Neural progenitor cell (in vitro differentiated cells): ENCODE data around the gene CES3. TPM values are rescaled to one million over a fixed set of nuclear protein-coding genes. Genes with fewer than 3 reads are reported as not detected.
A peak's percentile ranks its signal among the peaks of the same experiment; 100 is the strongest.

ENCODE experiments used
- DNase-seq: peaks from one replicate; pipeline ENCODE4 v3.0.0-alpha.2; 2016; ENCODE audit warnings: low spot score
- H2AFZ ChIP-seq: fragments of 200-600 bp; sonication (generic); replicated peaks from 2 replicates; pipeline ENCODE4 v1.6.1; 2016; ENCODE audit warnings: antibody characterized with exemption
- H3F3A ChIP-seq: fragments of 200-600 bp; sonication (generic); 2 replicates; pipeline ENCODE4 v1.6.1; 2016; ENCODE audit warnings: antibody characterized with exemption, low read depth
- H3K27ac ChIP-seq: fragments of 200-600 bp; sonication (generic); 2 replicates; pipeline ENCODE4 v1.5.1; 2016; ENCODE audit warnings: mild to moderate bottlenecking
- H3K27me3 ChIP-seq: fragments of 200-600 bp; sonication (generic); 2 replicates; pipeline ENCODE4 v1.6.1; 2016; ENCODE audit warnings: mild to moderate bottlenecking, moderate library complexity
- H3K36me3 ChIP-seq: fragments of 200-600 bp; sonication (generic); 2 replicates; pipeline ENCODE4 v1.5.1; 2016
- H3K4me1 ChIP-seq: fragments of 200-600 bp; sonication (generic); 2 replicates; pipeline ENCODE4 v1.6.1; 2016; ENCODE audit warnings: mixed run types
- H3K4me2 ChIP-seq: fragments of 200-600 bp; sonication (generic); 2 replicates; pipeline ENCODE4 v1.6.1; 2016
- H3K4me3 ChIP-seq: fragments of 200-600 bp; sonication (generic); 2 replicates; pipeline ENCODE4 v1.5.1; 2016
- H3K79me2 ChIP-seq: fragments of 200-600 bp; sonication (generic); 2 replicates; pipeline ENCODE4 v1.6.1; 2016; ENCODE audit warnings: low read depth
- H3K9ac ChIP-seq: fragments of 200-600 bp; sonication (generic); 2 replicates; pipeline ENCODE4 v1.6.1; 2016
- H3K9me3 ChIP-seq: fragments of 200-600 bp; sonication (generic); 2 replicates; pipeline ENCODE4 v1.5.1; 2016; ENCODE audit warnings: low read depth
- H4K20me1 ChIP-seq: fragments of 200-600 bp; sonication (generic); 2 replicates; pipeline ENCODE4 v1.6.1; 2016; ENCODE audit warnings: low read depth
- H3K27ac Mint-ChIP-seq: 3 replicates; pipeline ENCODE4 v1.8.0; 2021; ENCODE audit warnings: mixed read lengths
- H3K27me3 Mint-ChIP-seq: 2 replicates; pipeline ENCODE4 v1.8.0; 2022; ENCODE audit warnings: low read depth, mild to moderate bottlenecking, inconsistent platforms, moderate library complexity, mixed read lengths; ENCODE audit not compliant: insufficient read depth
- H3K36me3 Mint-ChIP-seq: 3 replicates; pipeline ENCODE4 v1.8.0; 2021; ENCODE audit warnings: mixed read lengths
- H3K4me1 Mint-ChIP-seq: 3 replicates; pipeline ENCODE4 v1.8.0; 2021; ENCODE audit warnings: mixed read lengths
- H3K4me3 Mint-ChIP-seq: 3 replicates; pipeline ENCODE4 v1.8.0; 2021; ENCODE audit warnings: mild to moderate bottlenecking, moderate library complexity, mixed read lengths
- H3K9me3 Mint-ChIP-seq: 3 replicates; pipeline ENCODE4 v1.8.0; 2020; ENCODE audit warnings: mixed read lengths
- EZH2 ChIP-seq: fragments of 200-600 bp; sonication (generic); IDR thresholded peaks from 2 replicates; pipeline ENCODE4 v1.6.1; 2017; ENCODE audit warnings: antibody characterized with exemption, mild to moderate bottlenecking, moderate library complexity
- EZH2phosphoT487 ChIP-seq: fragments of 200-600 bp; sonication (generic); IDR thresholded peaks from 2 replicates; pipeline ENCODE4 v1.6.1; 2017; ENCODE audit warnings: antibody characterized with exemption
- total RNA-seq: library from RNA; depleted of rRNA; stranded (reverse); fragments of >200 nt; gene quantifications from 2 replicates; pipeline ENCODE4 v1.2.3, GENCODE V29; 2015; ENCODE audit warnings: low replicate concordance
- TF ChIP-seq, protein P1 (sequence below): fragments of 200-600 bp; sonication (generic); IDR thresholded peaks from 2 replicates; pipeline ENCODE4 v1.5.1; 2017; ENCODE audit warnings: antibody characterized with exemption, mild to moderate bottlenecking

The CES3 gene
- total RNA-seq, 1 donor from 2014 or later: 5.7 TPM

- Histone ChIP-seq H3K4me3 (no peak overlapping the region), H3K4me1 (no peaks in the 10 kb centered on the region), H3K27ac (no peak overlapping the region), H3K9ac (no peak overlapping the region), H3K4me2 (no peak overlapping the region), H3K36me3 (no peaks in the 10 kb centered on the region), H3F3A (no peaks in the 10 kb centered on the region), H3K79me2 (no peaks in the 10 kb centered on the region), H3K9me3 (no peaks in the 10 kb centered on the region), H4K20me1 (no peaks in the 10 kb centered on the region), H2AFZ (no peak overlapping the region), H3K27me3 (no peaks in the 10 kb centered on the region)
- no peaks in the 10 kb centered on the region for H3K9me3 Mint-ChIP-seq
- H3K27me3 Mint-ChIP-seq: peaks cover 6% of the 10 kb centered on the region
- peak overlapping the region; percentile 81 for H3K27ac Mint-ChIP-seq
- TF ChIP-seq, protein P1, sequence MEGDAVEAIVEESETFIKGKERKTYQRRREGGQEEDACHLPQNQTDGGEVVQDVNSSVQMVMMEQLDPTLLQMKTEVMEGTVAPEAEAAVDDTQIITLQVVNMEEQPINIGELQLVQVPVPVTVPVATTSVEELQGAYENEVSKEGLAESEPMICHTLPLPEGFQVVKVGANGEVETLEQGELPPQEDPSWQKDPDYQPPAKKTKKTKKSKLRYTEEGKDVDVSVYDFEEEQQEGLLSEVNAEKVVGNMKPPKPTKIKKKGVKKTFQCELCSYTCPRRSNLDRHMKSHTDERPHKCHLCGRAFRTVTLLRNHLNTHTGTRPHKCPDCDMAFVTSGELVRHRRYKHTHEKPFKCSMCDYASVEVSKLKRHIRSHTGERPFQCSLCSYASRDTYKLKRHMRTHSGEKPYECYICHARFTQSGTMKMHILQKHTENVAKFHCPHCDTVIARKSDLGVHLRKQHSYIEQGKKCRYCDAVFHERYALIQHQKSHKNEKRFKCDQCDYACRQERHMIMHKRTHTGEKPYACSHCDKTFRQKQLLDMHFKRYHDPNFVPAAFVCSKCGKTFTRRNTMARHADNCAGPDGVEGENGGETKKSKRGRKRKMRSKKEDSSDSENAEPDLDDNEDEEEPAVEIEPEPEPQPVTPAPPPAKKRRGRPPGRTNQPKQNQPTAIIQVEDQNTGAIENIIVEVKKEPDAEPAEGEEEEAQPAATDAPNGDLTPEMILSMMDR: no peak
- TF ChIP-seq EZH2phosphoT487 (no peak), EZH2 (no peak)
- H3K4me3 Mint-ChIP-seq: no peak overlapping the region
- no peaks in the 10 kb centered on the region for H3K36me3 Mint-ChIP-seq
- peaks cover 23% of the 10 kb centered on the region for H3K4me1 Mint-ChIP-seq
- DNase-seq: no peak
Observed at GRCh38 chr16:66975302-66975893, 14.3 kb downstream of the CES3 start.

DNA sequence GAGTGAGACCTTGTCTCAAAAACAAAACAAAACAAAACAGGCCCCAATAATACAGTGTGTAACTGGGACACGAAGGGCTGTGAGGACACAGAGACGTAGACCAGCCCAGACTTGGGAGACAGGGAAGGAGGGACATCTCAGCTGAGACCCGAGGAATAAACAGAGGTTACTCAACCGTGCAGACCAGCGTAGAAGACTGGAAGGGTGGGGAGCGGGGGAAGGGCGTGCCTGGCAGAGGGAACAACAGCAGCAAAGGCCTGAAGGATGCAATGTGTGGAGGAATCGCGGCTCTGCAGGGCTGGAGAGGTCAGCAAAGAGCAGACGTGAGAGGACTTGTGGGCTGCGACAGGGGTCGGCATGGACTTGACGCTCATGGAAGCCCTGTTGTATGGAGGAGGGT, 15.7 kb downstream of the CES3 start:
- peak; percentile 13 for DNase-seq

DNA sequence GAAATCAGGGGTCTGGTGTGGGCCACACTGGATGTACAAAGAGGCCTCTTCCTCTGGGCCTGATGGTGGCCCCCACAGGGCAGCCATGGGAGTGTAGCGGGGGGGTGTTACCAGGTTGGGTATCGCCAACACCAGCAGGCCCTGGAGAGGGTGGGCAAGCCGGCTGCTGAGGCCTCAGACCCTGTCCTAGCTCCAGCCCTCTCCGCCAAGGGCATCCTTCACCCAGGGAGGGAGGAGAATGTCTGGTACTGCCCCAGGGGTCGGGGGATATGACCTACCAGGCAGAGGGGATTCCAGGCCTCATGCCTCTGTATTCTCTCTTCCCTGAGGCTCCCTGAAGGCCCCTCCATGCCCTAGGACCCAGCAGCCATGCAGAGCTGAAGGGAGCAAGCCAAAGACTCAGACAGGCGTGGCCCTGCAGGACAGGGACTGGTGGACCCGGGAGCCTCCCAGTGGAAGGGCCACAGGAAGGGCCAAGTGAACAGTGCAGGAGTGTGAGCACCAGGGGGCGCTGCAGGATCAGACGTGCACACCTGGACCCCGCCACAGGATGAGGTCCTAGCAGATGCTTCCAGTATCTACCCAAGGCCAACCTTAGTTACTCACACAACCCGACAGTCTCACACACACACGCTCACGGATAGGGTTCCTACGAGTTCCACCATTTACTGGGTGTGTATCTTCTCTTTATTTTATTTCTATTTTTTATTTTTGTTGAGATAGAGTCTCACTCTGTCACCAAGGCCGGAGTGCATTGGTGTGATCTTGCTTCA, 16.5 kb downstream of the CES3 start:
- Mint-ChIP-seq H3K4me1 (peaks cover 23% of the 10 kb centered on the region), H3K27me3 (peaks cover 7% of the 10 kb centered on the region), H3K4me3 (no peak overlapping the region), H3K9me3 (no peaks in the 10 kb centered on the region), H3K36me3 (no peaks in the 10 kb centered on the region), H3K27ac (no peak overlapping the region)
- no peak overlapping the region for H3K4me2 ChIP-seq
- H3K27me3 ChIP-seq: peaks cover 5% of the 10 kb centered on the region
- no peak overlapping the region for H3K9ac ChIP-seq
- no peaks in the 10 kb centered on the region for H3K36me3 ChIP-seq
- H3F3A ChIP-seq: no peaks in the 10 kb centered on the region
- H3K79me2 ChIP-seq: no peaks in the 10 kb centered on the region
- no peak overlapping the region for H3K27ac ChIP-seq
- peak; percentile 92 for DNase-seq
- no peak overlapping the region for H3K4me3 ChIP-seq
- TF ChIP-seq EZH2phosphoT487: no peak
- TF ChIP-seq, protein P1: peak; percentile 89
- no peaks in the 10 kb centered on the region for H3K9me3 ChIP-seq
- H3K4me1 ChIP-seq: no peaks in the 10 kb centered on the region
- H4K20me1 ChIP-seq: no peaks in the 10 kb centered on the region
- no peak overlapping the region for H2AFZ ChIP-seq

More for the DNA sequence above, 15.7 kb downstream of the CES3 start:
- Mint-ChIP-seq H3K36me3 (no peaks in the 10 kb centered on the region), H3K27me3 (peaks cover 4% of the 10 kb centered on the region), H3K9me3 (no peaks in the 10 kb centered on the region), H3K4me3 (peak overlapping the region; percentile 17), H3K4me1 (peaks cover 23% of the 10 kb centered on the region), H3K27ac (peak overlapping the region; percentile 78)
- Histone ChIP-seq H3K9me3 (no peaks in the 10 kb centered on the region), H3K79me2 (no peaks in the 10 kb centered on the region), H3K9ac (no peak overlapping the region), H2AFZ (no peak overlapping the region), H3K4me3 (no peak overlapping the region), H3K36me3 (no peaks in the 10 kb centered on the region), H3F3A (no peaks in the 10 kb centered on the region), H3K27me3 (peaks cover 5% of the 10 kb centered on the region), H3K4me2 (no peak overlapping the region), H3K27ac (no peak overlapping the region), H4K20me1 (no peaks in the 10 kb centered on the region), H3K4me1 (no peaks in the 10 kb centered on the region)
- TF ChIP-seq EZH2: no peak
- TF ChIP-seq EZH2phosphoT487: no peak
- TF ChIP-seq, protein P1: no peak
